Measurements from ENCODE around the gene SLC2A4RG. TPM values are rescaled to one million over a fixed set of nuclear protein-coding genes. Genes with fewer than 3 reads are reported as not detected.

SLC2A4RG gene
- total and polyA plus RNA-seq, 2 experiments from 2014 or later = 46.6 to 177 TPM

DNA sequence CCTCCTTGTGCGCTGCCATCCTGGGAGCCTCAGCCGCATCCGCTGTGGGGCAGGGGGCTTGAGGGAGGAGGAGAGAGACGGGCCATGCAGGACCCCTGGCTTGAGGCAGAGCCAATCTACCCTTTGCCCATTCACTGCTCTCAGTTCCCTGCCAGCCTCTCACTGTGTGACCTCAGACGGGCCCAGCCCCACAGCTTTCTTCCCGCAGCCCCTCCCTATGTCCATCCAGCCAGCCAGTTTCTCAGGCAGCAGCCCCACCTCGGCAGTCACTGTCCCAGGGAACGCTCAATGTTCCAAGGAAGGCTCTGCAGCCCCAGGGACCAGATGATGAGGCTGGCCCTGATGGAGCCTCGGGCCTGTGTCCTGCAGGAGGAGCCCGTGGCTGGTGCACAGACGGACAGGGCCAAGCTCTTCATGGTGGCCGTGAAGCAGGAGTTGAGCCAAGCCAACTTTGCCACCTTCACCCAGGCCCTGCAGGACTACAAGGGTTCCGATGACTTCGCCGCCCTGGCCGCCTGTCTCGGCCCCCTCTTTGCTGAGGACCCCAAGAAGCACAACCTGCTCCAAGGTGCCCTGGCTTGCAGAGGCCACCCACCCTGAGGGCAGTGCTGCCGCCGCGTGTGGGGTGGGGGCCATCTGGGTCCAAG lies 47.0 kb upstream of the SLC2A4RG start:
- H3K9me3 ChIP-seq (ENCODE audit: low read depth) = no peaks in the 10 kb centered on the region
- H3K27me3 ChIP-seq = no peaks in the 10 kb centered on the region
- H3K36me3 ChIP-seq = no peaks in the 10 kb centered on the region
- peak overlapping the region; percentile 43 for H3K27ac ChIP-seq
- peaks cover 6% of the 10 kb centered on the region for H3K4me1 ChIP-seq (ENCODE audit: low read depth)
- DNase-seq (ENCODE audit: low read depth in 1 of 2, low spot score in 1 of 2) = no peak
- H3K4me3 ChIP-seq = no peak overlapping the region
- no peak for TF ChIP-seq CTCF (IDR thresholded peaks at IDR 0.05; ENCODE audit: low read depth, low read length)

GRCh38 chr20:63693083-63693732 lies 46.4 kb upstream of the SLC2A4RG start:
- H3K27me3 ChIP-seq = no peaks in the 10 kb centered on the region
- H3K36me3 ChIP-seq = no peaks in the 10 kb centered on the region
- H3K4me3 ChIP-seq = no peak overlapping the region
- no peak for DNase-seq (ENCODE audit: low read depth in 1 of 2, low spot score in 1 of 2)
- H3K27ac ChIP-seq = peak overlapping the region; percentile 43
- H3K4me1 ChIP-seq (ENCODE audit: low read depth) = peaks cover 6% of the 10 kb centered on the region
- TF ChIP-seq CTCF (IDR thresholded peaks at IDR 0.05; ENCODE audit: low read depth, low read length) = no peak
- no peaks in the 10 kb centered on the region for H3K9me3 ChIP-seq (ENCODE audit: low read depth)

DNA sequence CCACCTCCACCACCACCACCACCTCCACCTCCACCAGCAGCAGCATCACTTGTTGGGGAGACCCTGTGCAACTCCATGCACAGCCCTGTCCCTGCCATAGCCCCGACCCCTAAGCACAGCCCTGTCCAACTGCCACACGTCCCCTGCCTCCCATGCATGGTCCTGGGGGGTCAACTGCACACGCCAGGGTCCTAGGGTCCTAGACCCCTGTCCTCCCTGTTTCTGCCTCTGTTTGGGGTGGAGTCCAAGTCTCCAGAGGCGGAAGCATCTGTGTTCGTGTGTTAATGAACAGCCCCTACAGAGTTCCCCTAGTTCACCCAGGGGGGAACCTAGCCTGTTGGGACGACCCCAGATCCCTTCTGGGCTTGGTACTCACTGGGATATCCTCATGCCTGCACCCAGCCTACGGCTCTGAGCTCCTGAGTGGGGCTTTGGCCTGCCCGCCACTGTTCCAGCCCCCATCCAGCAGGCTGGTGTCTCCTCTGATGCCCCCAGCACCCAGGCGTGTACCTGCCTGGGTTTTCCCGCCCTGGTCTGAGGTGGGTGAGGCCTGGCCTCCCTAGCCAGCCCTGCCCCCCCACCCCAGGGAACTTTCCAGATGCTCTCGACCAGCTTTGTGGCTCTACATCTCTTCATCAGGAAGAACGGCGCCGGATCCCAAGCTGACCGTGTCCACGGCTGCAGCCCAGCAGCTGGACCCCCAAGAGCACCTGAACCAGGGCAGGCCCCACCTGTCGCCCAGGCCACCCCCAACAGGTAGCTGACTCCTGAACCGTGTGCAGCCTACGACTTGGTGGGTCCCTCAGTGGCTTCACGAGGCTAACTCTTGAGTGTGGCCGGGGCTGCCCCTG lies 45.6 kb upstream of the SLC2A4RG start:
- DNase-seq (ENCODE audit: low read depth in 1 of 2, low spot score in 1 of 2) = no peak
- H3K4me1 ChIP-seq (ENCODE audit: low read depth) = peaks cover 6% of the 10 kb centered on the region
- no peak for TF ChIP-seq CTCF (IDR thresholded peaks at IDR 0.05; ENCODE audit: low read depth, low read length)

DNA sequence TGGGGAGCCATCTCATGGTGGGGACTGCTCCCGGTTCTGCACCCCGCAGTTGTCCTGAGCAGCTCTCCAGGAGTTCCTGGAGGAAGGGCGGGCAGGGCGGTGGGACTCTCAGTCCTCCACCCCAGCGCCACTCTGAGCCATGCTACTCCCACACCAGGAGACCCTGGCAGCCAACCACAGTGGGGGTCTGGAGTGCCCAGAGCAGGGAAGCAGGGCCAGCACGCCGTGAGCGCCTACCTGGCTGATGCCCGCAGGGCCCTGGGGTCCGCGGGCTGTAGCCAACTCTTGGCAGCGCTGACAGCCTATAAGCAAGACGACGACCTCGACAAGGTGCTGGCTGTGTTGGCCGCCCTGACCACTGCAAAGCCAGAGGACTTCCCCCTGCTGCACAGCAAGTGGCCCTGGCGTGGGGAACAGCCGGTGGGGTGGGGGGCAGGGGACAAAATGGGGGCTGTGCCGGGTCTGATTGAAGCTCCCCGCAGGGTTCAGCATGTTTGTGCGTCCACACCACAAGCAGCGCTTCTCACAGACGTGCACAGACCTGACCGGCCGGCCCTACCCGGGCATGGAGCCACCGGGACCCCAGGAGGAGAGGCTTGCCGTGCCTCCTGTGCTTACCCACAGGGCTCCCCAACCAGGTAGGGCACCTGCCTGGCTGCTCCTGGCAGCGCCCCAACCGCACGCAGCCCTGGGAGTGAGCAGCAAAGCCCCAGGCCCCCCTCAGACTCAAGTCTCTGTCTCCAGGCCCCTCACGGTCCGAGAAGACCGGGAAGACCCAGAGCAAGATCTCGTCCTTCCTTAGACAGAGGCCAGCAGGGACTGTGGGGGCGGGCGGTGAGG lies 44.8 kb upstream of the SLC2A4RG start:
- H3K9me3 ChIP-seq (ENCODE audit: low read depth) = no peaks in the 10 kb centered on the region
- no peaks in the 10 kb centered on the region for H3K36me3 ChIP-seq
- no peak for DNase-seq (ENCODE audit: low read depth in 1 of 2, low spot score in 1 of 2)
- no peak overlapping the region for H3K4me3 ChIP-seq
- no peak for TF ChIP-seq CTCF (IDR thresholded peaks at IDR 0.05; ENCODE audit: low read depth, low read length)
- H3K27me3 ChIP-seq = no peaks in the 10 kb centered on the region
- peaks cover 6% of the 10 kb centered on the region for H3K4me1 ChIP-seq (ENCODE audit: low read depth)
- no peak overlapping the region for H3K27ac ChIP-seq

More for the DNA sequence above, 45.6 kb upstream of the SLC2A4RG start:
- Histone ChIP-seq H3K27ac (no peak overlapping the region), H3K4me3 (no peak overlapping the region), H3K27me3 (no peaks in the 10 kb centered on the region), H3K36me3 (no peaks in the 10 kb centered on the region), H3K9me3 (ENCODE audit: low read depth) (no peaks in the 10 kb centered on the region)

All from cardiac muscle cell (in vitro differentiated cells and primary cell).